ENCODE results near the gene BAIAP3. TPM values are rescaled to one million over a fixed set of nuclear protein-coding genes. Genes with fewer than 3 reads are reported as not detected.

Gene BAIAP3
- total and polyA plus RNA-seq, 4 donors = 4.5 to 46.6 (median 11.9) TPM

- H3K4me1 ChIP-seq (ENCODE audit: control insufficient read depth in 5 of 5, insufficient read depth in 5 of 5, low read length in 5 of 5) = no peaks in the 10 kb centered on the region
- TF ChIP-seq CTCF (IDR thresholded peaks at IDR 0.05; ENCODE audit: control extremely low read depth, extremely low read depth) = no peak
- no peaks in the 10 kb centered on the region for H3K27me3 ChIP-seq (ENCODE audit: control insufficient read depth in 3 of 3, insufficient read depth in 3 of 3, low read length in 2 of 3)
- no peak overlapping the region for H3K9ac ChIP-seq (ENCODE audit: insufficient read depth in 1 of 2, low read length in 2 of 2)
- H3K36me3 ChIP-seq (ENCODE audit: control insufficient read depth in 4 of 4, insufficient read depth in 4 of 4, low read length in 4 of 4) = peaks cover 3 to 60% (median 24%) of the 10 kb centered on the region in 4 donors
- DNase-seq = no peak
- no peak overlapping the region for H3K27ac ChIP-seq (ENCODE audit: low read depth in 1 of 2, low read length in 1 of 2)
- H3K9me3 ChIP-seq (ENCODE audit: control insufficient read depth in 4 of 4, insufficient read depth in 3 of 4, low read length in 3 of 4) = no peaks in the 10 kb centered on the region
- WGBS, 2 donors = 77 to 87% methylated on average over 29 of the region's 29 CpGs
- ATAC-seq (ENCODE audit: insufficient read depth, low FRiP score) = no peak
- no peak overlapping the region for H3K4me3 ChIP-seq
These were observed 32.7 kb downstream of the BAIAP3 start for GRCh38 chr16:1366060-1366711.

GRCh38 chr16:1366712-1367299, 33.4 kb downstream of the BAIAP3 start:
- Histone ChIP-seq H3K4me1 (ENCODE audit: control insufficient read depth in 5 of 5, insufficient read depth in 5 of 5, low read length in 5 of 5) (no peaks in the 10 kb centered on the region), H3K9me3 (ENCODE audit: control insufficient read depth in 4 of 4, insufficient read depth in 3 of 4, low read length in 3 of 4) (no peaks in the 10 kb centered on the region), H3K27me3 (ENCODE audit: control insufficient read depth in 3 of 3, insufficient read depth in 3 of 3, low read length in 2 of 3) (no peaks in the 10 kb centered on the region), H3K36me3 (ENCODE audit: control insufficient read depth in 4 of 4, insufficient read depth in 4 of 4, low read length in 4 of 4) (peaks cover 3 to 62% (median 24%) of the 10 kb centered on the region in 4 donors), H3K27ac (ENCODE audit: low read depth in 1 of 2, low read length in 1 of 2) (no peak overlapping the region), H3K4me3 (no peak overlapping the region), H3K9ac (ENCODE audit: insufficient read depth in 1 of 2, low read length in 2 of 2) (no peak overlapping the region)
- 92% methylated on average over 19 to 24 of the region's 24 CpGs for WGBS, 2 donors
- TF ChIP-seq CTCF (IDR thresholded peaks at IDR 0.05; ENCODE audit: control extremely low read depth, extremely low read depth) = no peak
- no peak for DNase-seq
- ATAC-seq (ENCODE audit: insufficient read depth, low FRiP score) = no peak

- Histone ChIP-seq H3K4me1 (ENCODE audit: control insufficient read depth in 5 of 5, insufficient read depth in 5 of 5, low read length in 5 of 5) (no peaks in the 10 kb centered on the region), H3K27me3 (ENCODE audit: control insufficient read depth in 3 of 3, insufficient read depth in 3 of 3, low read length in 2 of 3) (no peaks in the 10 kb centered on the region), H3K27ac (ENCODE audit: low read depth in 1 of 2, low read length in 1 of 2) (no peak overlapping the region), H3K4me3 (no peak overlapping the region), H3K9me3 (ENCODE audit: control insufficient read depth in 4 of 4, insufficient read depth in 3 of 4, low read length in 3 of 4) (no peaks in the 10 kb centered on the region), H3K9ac (ENCODE audit: insufficient read depth in 1 of 2, low read length in 2 of 2) (no peak overlapping the region), H3K36me3 (ENCODE audit: control insufficient read depth in 4 of 4, insufficient read depth in 4 of 4, low read length in 4 of 4) (peaks cover 0 to 54% (median 21%) of the 10 kb centered on the region in 4 donors)
- ATAC-seq (ENCODE audit: insufficient read depth, low FRiP score) = no peak
- WGBS, 2 donors = 90 to 91% methylated on average over 22 to 27 of the region's 27 CpGs
- DNase-seq = no peak
- no peak for TF ChIP-seq CTCF (IDR thresholded peaks at IDR 0.05; ENCODE audit: control extremely low read depth, extremely low read depth)
These were observed 34.2 kb downstream of the BAIAP3 start for GRCh38 chr16:1367486-1368174.
